ENCODE measurements around the gene NTM. TPM values are rescaled to one million over a fixed set of nuclear protein-coding genes. Genes with fewer than 3 reads are reported as not detected.

Gene NTM
- total and polyA plus RNA-seq, 10 donors: 0.13 to 1.6 (median 0.67) TPM

GRCh38 chr11:131378931-131379330 is 8.5 kb downstream of the NTM start:
- intact Hi-C loops (cut with DNase I; ENCODE audit: low total_unique reads): no loop called here
- TF ChIP-seq CTCF (IDR thresholded peaks at IDR 0.05 in 8 of 11, conservative IDR thresholded peaks at IDR 0.05 in 3 of 11) (no peak), POLR2AphosphoS5 (IDR thresholded peaks at IDR 0.05) (no peak), POLR2A (IDR thresholded peaks at IDR 0.05) (no peak)
- no peak for DNase-seq
- Histone ChIP-seq H3K27ac (no peak overlapping the region), H3K36me3 (no peaks in the 10 kb centered on the region), H3K4me3 (no peak overlapping the region), H3K9me3 (no peaks in the 10 kb centered on the region), H3K27me3 (replicated peaks in 1 of 7) (peaks cover 0 to 23% (median 0%) of the 10 kb centered on the region in 7 donors), H3K4me1 (no peaks in the 10 kb centered on the region)
- 60 to 89% (median 80%) methylated on average over 1 of the region's 1 CpG for WGBS, 5 donors

- 76 to 84% (median 81%) methylated on average over 4 of the region's 4 CpGs for WGBS, 5 donors
- Histone ChIP-seq H3K27me3 (replicated peaks in 1 of 7) (peaks cover 0 to 10% (median 0%) of the 10 kb centered on the region in 7 donors), H3K4me3 (no peak overlapping the region), H3K9me3 (no peaks in the 10 kb centered on the region), H3K4me1 (no peaks in the 10 kb centered on the region), H3K27ac (no peak overlapping the region), H3K36me3 (no peaks in the 10 kb centered on the region)
- no peak for TF ChIP-seq POLR2A (IDR thresholded peaks at IDR 0.05)
- TF ChIP-seq POLR2AphosphoS5 (IDR thresholded peaks at IDR 0.05): no peak
- TF ChIP-seq CTCF (IDR thresholded peaks at IDR 0.05 in 8 of 11, conservative IDR thresholded peaks at IDR 0.05 in 3 of 11): no peak
- no peak for DNase-seq
- intact Hi-C loops (cut with DNase I; ENCODE audit: low total_unique reads): no loop called here
Measured at GRCh38 chr11:131385763-131386390, 15.5 kb downstream of the NTM start.

- H3K9me3 ChIP-seq: no peaks in the 10 kb centered on the region
- H3K4me3 ChIP-seq: no peak overlapping the region
- H3K27me3 ChIP-seq (replicated peaks in 1 of 7): peaks cover 0 to 10% (median 0%) of the 10 kb centered on the region in 7 donors
- TF ChIP-seq POLR2AphosphoS5 (IDR thresholded peaks at IDR 0.05): no peak
- no peak for TF ChIP-seq POLR2A (IDR thresholded peaks at IDR 0.05)
- TF ChIP-seq CTCF (IDR thresholded peaks at IDR 0.05 in 8 of 11, conservative IDR thresholded peaks at IDR 0.05 in 3 of 11): no peak
- intact Hi-C loops (cut with DNase I; ENCODE audit: low total_unique reads): no loop called here
- H3K27ac ChIP-seq: no peak overlapping the region
- 81 to 91% (median 84%) methylated on average over 2 of the region's 2 CpGs for WGBS, 5 donors
- H3K36me3 ChIP-seq: no peaks in the 10 kb centered on the region
- no peaks in the 10 kb centered on the region for H3K4me1 ChIP-seq
- no peak for DNase-seq
Measured at GRCh38 chr11:131386408-131386807, 16.0 kb downstream of the NTM start.

GRCh38 chr11:131388030-131388429 is 17.6 kb downstream of the NTM start:
- H3K27me3 ChIP-seq (replicated peaks in 1 of 7): peaks cover 0 to 10% (median 0%) of the 10 kb centered on the region in 7 donors
- H3K4me3 ChIP-seq: no peak overlapping the region
- DNase-seq: no peak
- no peaks in the 10 kb centered on the region for H3K9me3 ChIP-seq
- intact Hi-C loops (cut with DNase I; ENCODE audit: low total_unique reads): no loop called here
- 67 to 84% (median 79%) methylated on average over 3 of the region's 3 CpGs for WGBS, 5 donors
- H3K36me3 ChIP-seq: no peaks in the 10 kb centered on the region
- no peak overlapping the region for H3K27ac ChIP-seq
- no peaks in the 10 kb centered on the region for H3K4me1 ChIP-seq
- no peak for TF ChIP-seq CTCF (IDR thresholded peaks at IDR 0.05 in 8 of 11, conservative IDR thresholded peaks at IDR 0.05 in 3 of 11)
- no peak for TF ChIP-seq POLR2AphosphoS5 (IDR thresholded peaks at IDR 0.05)
- TF ChIP-seq POLR2A (IDR thresholded peaks at IDR 0.05): no peak

Data from spleen (tissue), 11 donors.